G401.6 (cell line): ENCODE data around the gene TATDN2.
"Not testable (repeated sequence)": the region's sequence is repeated elsewhere in the genome, so short reads cannot be mapped to it uniquely, and the experiment has no call there.

Experiments used
- FAIRE-seq: peaks from 2 replicates; lab custom pipeline; 2012; peaks lifted over from hg19 to GRCh38; lab: Jason Lieb, UNC

TATDN2 gene

DNA sequence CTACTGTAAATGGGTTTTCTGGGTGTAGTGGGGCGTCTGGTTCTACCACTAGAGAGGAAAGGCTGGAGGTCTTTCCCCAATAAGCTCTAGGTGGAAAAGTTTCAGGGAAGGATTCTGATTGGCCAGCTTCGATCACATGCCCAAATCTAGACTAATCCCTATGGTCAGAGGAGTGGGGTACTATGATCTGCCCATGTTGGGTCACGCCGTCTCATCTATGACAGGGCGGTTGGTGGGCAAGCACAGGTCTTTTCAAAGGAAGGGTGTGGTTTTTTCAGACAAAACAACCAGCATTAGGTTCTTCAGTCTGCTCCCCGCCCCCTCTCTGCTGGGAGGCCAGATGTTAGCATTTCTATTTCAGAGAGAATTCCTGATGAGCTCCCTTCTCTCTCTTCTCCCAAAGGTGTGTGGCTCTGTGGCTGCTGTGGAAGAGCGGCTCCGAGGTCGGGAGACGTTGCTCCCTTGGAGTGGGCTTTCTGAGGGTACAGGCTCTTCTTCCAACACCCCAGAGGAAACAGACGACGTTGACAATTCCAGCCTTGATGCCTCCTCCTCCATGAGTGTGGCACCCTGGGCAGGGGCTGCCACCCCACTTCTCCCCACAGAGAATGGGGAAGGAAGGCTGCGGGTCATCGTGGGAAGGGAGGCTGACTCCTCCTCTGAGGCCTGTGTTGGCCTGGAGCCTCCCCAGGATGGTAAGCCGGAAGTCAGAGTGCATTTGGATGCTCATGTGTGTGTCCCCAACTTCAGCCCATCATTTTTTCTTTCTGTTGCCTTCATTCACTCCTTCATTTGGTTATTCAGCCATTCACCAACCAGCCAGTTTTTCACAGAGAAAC lies 9.7 kb upstream of the TATDN2 start:
- no peak for FAIRE-seq

DNA sequence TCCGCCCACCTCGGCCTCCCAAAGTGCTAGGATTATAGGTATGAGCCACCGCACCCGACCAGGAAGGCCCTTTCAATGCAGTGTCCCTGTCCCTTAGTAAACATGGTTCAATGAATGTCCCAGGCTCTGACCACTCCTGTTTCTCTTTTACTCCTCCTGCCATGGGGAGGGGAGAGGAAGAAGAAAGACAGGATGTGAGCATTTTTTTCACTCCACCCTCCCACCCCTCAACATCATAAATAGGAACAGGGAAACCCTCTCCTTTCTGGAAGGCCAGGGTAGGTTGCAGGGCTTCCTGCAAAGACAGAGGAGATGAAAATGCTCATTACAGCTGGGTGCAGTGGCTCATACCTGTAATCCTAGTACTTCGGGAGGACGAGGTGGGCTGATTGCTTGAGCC lies 7.5 kb upstream of the TATDN2 start:
- no peak for FAIRE-seq

DNA sequence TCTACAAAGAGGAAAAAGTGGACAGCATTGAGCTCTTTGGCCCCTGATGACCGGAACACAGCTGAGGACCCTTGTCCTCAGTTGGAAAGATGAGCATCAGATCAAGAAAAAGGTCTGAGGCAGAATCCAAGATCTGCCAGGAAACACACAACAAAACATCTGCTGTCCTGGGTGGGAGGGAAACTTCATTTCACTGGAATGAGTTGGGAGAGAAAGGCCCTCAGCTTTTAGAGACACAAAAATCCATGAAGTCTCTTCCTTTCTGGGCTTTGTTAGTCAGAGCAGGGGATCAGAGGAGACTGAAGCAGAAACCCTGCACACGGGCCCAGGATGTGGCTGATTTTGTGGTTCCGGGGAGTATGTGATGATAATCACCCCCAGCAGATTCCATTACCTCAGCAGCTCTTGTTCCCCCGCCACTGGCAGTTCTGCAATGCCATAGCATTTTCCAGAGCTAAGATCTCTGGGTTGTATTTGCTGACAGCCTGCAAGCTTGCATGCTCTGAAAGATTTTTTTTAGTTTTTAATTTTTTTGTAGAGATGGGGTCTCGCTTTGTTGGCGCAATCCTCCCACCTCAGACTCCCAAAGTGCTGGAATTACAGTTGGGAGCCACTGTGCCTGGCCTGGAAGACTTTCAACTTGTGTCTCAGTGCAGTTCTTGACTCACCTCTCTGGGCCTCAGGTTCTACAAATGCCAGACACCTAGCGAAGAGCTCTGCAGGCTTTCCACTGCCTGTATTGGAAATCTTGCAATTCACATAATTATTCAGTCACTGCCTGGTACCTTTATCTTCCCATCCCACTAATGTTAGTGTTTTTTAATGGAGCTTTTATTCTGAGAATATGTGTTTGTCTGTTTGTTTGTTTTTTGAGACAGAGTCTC lies 5.8 kb upstream of the TATDN2 start:
- FAIRE-seq, result no peak

DNA sequence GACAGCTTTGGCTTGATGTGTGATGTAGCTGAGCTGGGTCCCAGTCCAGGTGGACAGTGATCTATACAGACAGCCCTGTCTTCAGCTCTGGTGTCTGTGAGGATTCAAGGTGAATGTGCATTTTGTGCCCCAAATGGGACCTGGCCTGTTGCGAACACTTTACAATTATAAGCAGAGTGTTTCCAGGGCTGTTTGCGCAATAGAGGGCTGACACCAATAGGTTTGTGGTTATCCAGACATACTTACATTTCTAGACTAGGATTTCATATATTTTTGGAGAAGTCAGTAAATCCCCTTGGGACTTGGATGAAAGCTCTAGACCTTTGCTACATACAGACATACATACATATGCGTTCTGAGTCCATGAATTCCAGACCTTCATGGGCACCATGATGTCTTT lies 4.2 kb upstream of the TATDN2 start:
- FAIRE-seq, result no peak

DNA sequence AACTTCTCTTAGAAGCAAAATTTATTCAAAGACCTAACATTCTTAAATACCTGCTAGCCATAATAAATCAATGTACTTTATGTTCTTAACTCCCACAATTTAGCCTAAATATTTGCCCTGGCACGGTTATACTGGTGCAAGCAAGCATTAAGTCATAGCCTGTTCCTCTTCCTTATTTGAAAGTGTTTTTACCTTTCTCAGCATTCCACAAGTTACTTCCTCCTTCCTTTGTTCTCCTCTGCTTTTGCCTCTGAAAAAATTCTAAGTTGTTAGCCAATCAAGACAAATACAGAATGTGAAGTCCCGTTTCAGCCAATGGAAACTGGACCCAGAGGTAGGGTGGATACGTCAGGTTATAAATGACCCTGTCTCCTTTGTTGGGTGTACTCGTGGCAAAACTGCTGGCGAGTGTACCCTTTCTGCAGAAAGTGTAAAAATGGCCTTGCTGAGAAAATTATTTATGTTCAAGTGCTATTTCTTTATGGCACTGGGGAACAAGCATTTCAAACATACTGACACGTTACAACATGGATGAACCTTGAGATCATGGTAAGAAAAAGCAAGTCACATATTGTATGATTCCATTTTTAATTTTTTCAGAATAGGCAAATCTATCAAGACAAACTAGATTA lies 3.1 kb upstream of the TATDN2 start:
- FAIRE-seq, result no peak

GRCh38 chr3:10247679-10248183 lies 528 bp upstream of the TATDN2 start:
- no peak for FAIRE-seq

- FAIRE-seq, result no peak
These were observed 907 bp downstream of the TATDN2 start for GRCh38 chr3:10248984-10249748.

DNA sequence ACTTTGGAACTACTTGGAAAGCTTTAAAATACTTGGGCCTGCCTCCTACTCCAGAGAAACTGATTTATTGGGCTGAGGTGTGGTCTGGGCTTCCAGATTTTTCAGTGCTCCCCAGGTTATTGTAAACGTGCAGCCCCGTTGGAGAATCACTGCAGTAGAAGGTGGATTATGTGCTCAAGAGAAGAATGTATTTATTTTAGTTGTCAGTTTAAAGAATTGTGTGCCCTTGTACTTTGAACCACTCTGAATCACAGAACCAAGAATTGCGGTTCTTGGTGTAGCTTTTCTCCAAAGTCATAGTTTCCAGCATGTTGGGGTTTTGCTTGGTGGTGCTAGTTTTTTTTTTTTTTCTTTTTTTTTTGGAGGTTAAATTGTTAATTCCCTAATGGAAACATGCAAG lies 1.6 kb downstream of the TATDN2 start:
- no peak for FAIRE-seq

DNA sequence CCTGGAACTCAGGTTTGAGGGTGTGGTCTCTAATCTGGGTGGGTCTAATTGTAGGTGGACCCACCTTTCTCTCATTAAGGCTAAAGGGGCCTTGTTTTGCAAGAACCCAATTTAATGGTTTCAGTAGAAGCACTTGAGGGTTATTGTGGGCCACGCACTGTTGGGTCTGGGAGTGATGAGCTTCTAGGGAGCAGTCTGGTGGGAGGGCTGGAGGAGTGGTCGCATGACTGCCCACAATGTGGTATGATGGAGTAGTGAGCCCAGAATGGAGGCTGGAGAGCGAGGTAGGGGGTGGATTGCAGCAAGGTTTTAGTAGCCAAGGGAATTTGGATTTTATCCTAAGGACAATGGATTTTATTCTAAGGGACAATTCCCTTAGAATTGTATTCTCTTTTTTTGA lies 2.7 kb downstream of the TATDN2 start:
- no peak for FAIRE-seq

DNA sequence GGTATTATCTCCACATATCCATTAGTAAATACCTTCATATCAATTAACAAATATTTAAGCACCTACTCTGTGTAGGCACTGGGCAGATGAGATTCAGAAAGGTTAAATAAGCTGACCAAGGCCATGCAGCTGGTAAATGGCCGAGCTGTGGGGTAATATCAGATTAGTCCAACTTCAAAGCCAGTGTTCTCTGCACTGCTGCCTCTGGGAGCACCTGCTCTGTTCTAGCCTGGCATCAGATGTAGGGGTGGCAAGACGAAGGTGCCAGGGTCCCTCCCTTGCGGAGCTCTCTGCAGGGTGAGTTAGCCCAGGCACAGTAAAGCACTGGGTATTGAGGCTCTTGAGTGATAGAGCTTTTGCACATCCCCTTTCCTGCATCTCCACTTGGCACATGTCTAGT lies 5.5 kb downstream of the TATDN2 start:
- FAIRE-seq, result no peak

- no peak for FAIRE-seq
These were observed 7.6 kb downstream of the TATDN2 start for GRCh38 chr3:10255835-10256234.

DNA sequence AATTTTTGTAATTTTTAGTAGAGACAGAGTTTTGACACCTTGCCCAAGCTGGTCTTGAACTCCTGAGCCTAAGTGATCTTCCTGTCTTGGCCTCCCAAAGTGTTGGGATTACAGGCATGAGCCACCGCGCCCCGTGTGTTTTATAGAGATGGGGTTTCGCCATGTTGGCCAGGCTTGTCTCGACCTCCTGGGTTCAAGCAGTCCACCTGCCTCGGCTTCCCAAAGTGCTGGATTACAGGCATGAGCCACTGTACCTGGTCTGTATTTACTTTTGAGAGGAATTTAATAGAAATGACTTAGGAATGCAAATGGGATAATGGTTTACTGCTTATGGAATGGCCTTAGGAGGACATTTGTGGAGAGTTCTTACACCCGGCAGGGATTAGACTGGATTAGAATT lies 10.8 kb downstream of the TATDN2 start:
- FAIRE-seq, result no peak

- FAIRE-seq, result no peak
These were observed 11.5 kb downstream of the TATDN2 start for GRCh38 chr3:10259798-10260197.

GRCh38 chr3:10260211-10260701 lies 12.0 kb downstream of the TATDN2 start:
- no peak for FAIRE-seq

DNA sequence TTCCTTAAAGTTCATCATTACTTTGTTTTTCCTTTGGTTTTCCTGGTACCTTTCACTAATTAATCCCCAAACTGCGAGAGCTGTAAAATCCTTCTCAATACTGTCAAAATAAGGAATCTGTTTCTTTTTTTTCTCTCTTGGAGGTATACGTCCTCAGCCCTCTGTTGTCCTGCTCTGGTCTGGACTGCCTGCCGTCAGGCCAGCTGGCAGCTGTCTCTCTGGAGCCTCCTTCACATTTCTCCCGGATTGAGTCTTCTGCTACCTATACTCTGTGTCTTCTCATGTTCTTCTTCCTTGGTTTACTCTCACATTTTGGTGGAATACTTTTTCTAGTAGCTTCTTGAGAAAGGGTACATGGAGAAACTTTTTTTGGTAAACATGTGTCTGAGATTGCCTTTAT lies 13.8 kb downstream of the TATDN2 start:
- no peak for FAIRE-seq

DNA sequence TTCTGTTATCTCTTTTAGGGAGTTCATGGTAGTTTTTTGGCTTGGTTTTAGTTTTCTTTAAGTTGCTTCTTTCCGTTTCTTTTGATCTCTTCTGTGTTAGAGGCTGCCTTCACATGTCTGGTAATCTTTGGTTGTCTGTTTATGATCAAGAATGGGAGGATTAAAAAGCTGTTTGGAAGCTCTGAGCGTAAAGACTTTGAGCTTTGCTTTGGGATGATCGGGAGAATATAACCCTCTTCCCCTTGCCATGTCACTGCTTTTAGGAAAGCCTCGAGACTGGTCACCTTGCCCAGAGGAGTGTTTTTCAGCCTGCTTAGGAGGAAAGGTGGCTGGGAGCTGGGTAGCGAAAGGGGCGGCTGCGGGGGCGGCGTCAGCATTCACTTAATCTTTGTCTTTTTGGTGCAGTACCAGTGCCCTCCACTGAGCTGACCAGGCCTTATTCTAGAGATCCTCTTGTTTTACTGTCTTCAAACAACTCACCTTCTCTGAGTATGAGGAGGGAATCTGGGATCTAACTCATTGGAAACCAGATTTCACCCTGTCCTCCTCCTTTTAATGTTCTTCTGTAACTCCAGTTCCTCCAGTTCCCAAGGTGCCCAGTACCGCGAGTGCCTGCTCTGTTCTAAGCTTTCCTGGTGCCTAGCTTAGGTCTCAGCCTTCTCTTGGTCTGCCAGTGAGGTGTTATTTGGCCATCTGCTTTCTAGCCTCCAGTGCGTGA lies 15.5 kb downstream of the TATDN2 start:
- no peak for FAIRE-seq

GRCh38 chr3:10265833-10266232 lies 17.6 kb downstream of the TATDN2 start:
- FAIRE-seq, result no peak

- not testable (repeated sequence) for FAIRE-seq
These were observed 18.7 kb downstream of the TATDN2 start for GRCh38 chr3:10266936-10267335.

DNA sequence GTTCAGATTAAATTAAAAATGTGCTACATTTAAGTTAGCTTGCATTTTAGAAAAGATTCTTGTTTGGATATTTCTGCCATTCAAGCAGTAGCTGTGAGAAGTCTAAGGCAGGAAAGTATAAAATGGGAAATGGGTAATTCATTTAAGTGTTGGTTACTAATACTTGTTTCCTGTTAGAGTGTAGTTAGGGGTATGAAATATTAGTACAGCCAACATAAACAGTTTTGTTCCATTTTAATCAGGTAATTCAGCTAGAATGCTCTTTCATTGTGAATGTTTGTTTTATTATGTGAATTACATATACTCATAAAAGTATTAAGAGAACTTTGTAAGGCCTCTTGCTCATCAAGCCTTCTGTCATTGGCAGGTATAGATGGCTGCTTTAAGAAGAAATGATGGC lies 19.9 kb downstream of the TATDN2 start:
- no peak for FAIRE-seq

- FAIRE-seq, result no peak
These were observed 20.7 kb downstream of the TATDN2 start for GRCh38 chr3:10268930-10269329.

GRCh38 chr3:10269443-10269842 lies 21.2 kb downstream of the TATDN2 start:
- no peak for FAIRE-seq
